Tibial artery (tissue), 4 donors: ENCODE data around the gene FAM9C.
A peak's percentile ranks its signal among the peaks of the same experiment; 100 is the strongest.
"Not testable (repeated sequence)": the region's sequence is repeated elsewhere in the genome, so short reads cannot be mapped to it uniquely, and the experiment has no call there.

ENCODE experiments used
- DNase-seq, 2 donors: peaks; one replicate each; pipeline ENCODE4 v3.0.0-alpha.2; 2019
- H3K27ac ChIP-seq, 2 donors: fragments of 200-600 bp; sonication (generic) in 1 of 2; 1 replicate in 1 of 2; 2 replicates in 1 of 2; pipeline ENCODE4 v1.5.1; 2018 to 2019; ENCODE audit warnings: mild to moderate bottlenecking in 1 of 2
- H3K27me3 ChIP-seq, 2 donors: fragments of 200-600 bp; sonication (generic) in 1 of 2; one replicate each; pipeline versions ENCODE4 v1.5.1 to v1.6.0; 2016 to 2019
- H3K36me3 ChIP-seq, 3 donors: fragments of 200-600 bp; sonication (generic) in 2 of 3; one replicate each; pipeline ENCODE4 v1.5.1; 2016 to 2019; ENCODE audit warnings: mild to moderate bottlenecking in 2 of 3
- H3K4me1 ChIP-seq, 4 donors: fragments of 200-600 bp; sonication (generic) in 2 of 4; 1 replicate in 3 of 4; 2 replicates in 1 of 4; pipeline ENCODE4 v1.5.1; 2016 to 2019
- H3K4me3 ChIP-seq, 2 donors: fragments of 200-600 bp; sonication (generic) in 1 of 2; 1 replicate in 1 of 2; 2 replicates in 1 of 2; pipeline ENCODE4 v1.5.1; 2018 to 2019; ENCODE audit warnings: mild to moderate bottlenecking in 2 of 2
- H3K9me3 ChIP-seq, 3 donors: fragments of 200-600 bp; sonication (generic) in 1 of 3; one replicate each; pipeline ENCODE4 v1.5.1; 2016 to 2019
- intact Hi-C: fragments of 100-400 bp; cut with DNase I; formaldehyde crosslinking; loops from one replicate; pipeline ENCODE4 v1.15.0; 2023; ENCODE audit warnings: low total_unique reads
- TF ChIP-seq, protein P1 (sequence below), 2 experiments: fragments of 200-600 bp in 1 of 2; fragments of 450-650 bp in 1 of 2; IDR thresholded peaks; one replicate each; pipeline ENCODE4 v1.5.1; 2017 to 2019; ENCODE audit warnings: antibody characterized with exemption in 2 of 2, mild to moderate bottlenecking in 1 of 2, moderate library complexity in 1 of 2

FAM9C gene

DNA sequence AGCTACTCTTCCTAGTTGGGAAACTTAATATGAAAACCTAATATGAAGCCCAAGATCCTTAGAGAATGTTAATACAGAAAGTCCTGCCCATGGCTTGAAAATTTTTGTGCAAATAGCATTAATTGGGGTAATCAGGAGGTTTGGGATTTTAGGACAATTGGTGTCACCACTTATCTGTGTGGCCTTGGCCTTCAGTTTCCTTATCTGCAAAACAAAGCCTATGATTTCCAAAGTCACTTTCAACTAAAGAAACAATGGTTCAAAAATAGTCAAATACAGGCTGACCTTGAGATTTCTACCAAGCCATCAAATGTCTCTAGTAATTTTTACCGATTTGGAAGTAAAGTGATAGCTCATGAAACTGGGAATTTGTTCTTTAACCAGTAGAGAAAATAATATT lies 40.2 kb upstream of the FAM9C start:
- no peak for DNase-seq

DNA sequence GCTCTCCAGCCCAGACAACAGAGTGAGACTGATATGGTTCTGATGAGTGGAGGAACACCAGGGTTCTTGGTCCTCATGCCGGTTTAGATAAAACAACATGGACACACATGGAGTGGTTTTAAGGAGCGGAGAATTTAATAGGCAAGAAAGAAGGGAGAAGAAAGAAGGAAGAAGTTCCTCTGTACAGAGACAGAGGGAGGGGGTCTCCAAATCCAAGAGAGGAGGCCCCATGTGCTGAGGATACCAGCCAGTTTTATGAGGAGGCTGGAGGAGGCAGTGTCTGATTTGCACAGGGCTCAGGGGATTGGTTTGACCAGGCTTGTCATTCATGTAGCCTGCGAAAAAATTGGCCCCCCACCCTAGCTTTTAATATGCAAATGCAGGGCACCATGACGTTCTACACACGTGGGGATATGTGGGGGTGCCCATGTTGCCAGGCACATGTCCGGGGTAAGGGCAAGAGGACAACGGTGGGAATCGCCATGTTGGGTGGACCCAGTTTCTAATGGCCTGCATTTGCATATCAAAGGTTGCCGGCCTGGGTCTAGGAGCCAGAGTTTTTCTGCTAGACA lies 39.4 kb upstream of the FAM9C start:
- intact Hi-C loops, DNase-seq, H3K36me3 ChIP-seq, H3K9me3 ChIP-seq, H3K27me3 ChIP-seq, H3K27ac ChIP-seq, H3K4me3 ChIP-seq: not testable (repeated sequence)
- peaks cover 0 to 15% (median 2%) of the 10 kb centered on the region in 4 donors for H3K4me1 ChIP-seq

More for the DNA sequence above, 40.2 kb upstream of the FAM9C start:
- Histone ChIP-seq H3K9me3 (no peaks in the 10 kb centered on the region), H3K4me3 (no peak overlapping the region), H3K4me1 (peaks cover 0 to 12% (median 2%) of the 10 kb centered on the region in 4 donors), H3K36me3 (no peaks in the 10 kb centered on the region), H3K27ac (no peak overlapping the region), H3K27me3 (no peaks in the 10 kb centered on the region)
- TF ChIP-seq, protein P1, sequence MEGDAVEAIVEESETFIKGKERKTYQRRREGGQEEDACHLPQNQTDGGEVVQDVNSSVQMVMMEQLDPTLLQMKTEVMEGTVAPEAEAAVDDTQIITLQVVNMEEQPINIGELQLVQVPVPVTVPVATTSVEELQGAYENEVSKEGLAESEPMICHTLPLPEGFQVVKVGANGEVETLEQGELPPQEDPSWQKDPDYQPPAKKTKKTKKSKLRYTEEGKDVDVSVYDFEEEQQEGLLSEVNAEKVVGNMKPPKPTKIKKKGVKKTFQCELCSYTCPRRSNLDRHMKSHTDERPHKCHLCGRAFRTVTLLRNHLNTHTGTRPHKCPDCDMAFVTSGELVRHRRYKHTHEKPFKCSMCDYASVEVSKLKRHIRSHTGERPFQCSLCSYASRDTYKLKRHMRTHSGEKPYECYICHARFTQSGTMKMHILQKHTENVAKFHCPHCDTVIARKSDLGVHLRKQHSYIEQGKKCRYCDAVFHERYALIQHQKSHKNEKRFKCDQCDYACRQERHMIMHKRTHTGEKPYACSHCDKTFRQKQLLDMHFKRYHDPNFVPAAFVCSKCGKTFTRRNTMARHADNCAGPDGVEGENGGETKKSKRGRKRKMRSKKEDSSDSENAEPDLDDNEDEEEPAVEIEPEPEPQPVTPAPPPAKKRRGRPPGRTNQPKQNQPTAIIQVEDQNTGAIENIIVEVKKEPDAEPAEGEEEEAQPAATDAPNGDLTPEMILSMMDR (IDR thresholded peaks at IDR 0.05), result no peak
- intact Hi-C loops, result no loop called here

DNA sequence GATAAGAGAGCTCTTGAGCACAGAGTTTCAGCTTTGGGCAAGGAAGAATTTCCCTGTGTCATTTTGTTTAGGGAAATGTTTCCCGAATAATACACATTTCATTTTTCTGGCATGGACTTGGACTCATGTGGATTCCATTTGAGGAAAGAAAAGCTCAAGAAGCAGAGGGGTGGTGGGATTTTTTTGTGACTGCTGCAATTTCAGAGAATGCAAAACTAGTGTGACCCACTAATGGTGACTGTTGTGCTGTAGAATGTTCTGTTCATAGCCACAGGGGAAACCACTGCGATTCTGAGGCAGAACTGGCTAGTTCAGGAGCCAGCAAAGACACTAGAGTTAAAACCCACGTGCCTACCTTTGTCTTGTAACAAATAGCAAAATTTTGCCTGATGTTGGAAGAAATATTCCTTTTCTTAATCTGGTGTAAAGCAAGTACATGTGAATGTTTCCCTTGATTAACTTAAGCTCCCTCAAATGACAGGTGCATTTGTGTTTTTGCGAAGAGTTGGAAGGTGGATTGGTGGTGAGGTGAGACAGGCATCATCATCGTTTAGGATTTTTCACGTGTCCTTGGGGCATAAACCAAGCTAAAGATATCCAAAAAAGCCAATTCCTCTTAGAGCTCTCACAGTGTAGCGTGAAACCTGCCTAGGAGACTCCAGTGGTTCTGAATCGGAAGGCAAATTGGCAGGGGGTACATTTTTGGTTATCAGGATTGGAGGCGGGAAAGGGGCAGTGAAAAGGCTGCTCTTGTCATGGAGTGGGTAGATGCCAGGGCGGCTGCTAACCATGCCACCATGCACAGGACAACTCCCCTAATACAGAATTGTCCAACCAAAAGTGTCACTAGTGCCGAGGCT lies 38.0 kb upstream of the FAM9C start:
- no peak for DNase-seq
- Histone ChIP-seq H3K4me1 (peaks cover 0 to 29% (median 7%) of the 10 kb centered on the region in 4 donors), H3K36me3 (no peaks in the 10 kb centered on the region), H3K9me3 (no peaks in the 10 kb centered on the region), H3K27me3 (no peaks in the 10 kb centered on the region), H3K27ac (peak overlapping the region; percentile 28 to 54), H3K4me3 (no peak overlapping the region)
- intact Hi-C loops, result no loop called here
- TF ChIP-seq, protein P1 (IDR thresholded peaks at IDR 0.05), result no peak

DNA sequence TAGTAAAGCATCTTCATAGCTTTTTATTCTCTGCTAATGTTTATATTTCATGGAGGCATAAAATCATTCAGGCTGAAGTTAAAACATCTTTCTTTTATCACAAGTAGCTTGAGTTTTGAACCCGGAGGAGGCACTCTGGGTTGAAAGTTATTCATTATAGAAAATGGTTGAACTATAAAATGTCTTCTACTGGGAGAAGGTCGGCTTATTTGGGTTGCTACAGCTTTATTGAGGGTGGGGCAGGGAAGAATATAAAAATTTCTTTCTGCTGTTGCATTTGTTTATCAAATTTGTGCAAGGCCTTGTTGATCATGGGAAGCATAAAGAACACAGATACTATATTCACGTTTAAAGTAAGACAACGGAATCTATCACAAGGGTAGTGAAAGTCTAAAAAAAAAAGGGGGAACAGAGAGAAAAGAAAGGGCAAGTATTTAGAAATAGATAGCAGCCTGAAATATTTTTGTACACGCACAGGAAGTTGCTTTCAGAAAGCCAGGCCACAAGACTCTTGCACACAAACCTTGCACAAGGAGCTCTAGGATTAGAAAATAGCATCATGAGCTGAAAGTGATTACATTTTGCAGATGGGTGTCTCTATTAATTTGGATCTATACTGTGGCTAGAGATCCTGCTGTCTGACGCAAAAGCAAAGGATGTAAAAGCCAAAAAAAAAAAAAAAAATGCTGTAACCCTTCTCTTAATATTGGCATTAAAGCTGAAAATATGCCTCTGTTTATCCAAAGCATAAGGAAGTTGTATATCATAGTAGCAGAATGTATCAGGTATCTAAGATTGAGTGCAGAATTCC lies 37.2 kb upstream of the FAM9C start:
- TF ChIP-seq, protein P1 (IDR thresholded peaks at IDR 0.05), result no peak
- H3K9me3 ChIP-seq, result no peaks in the 10 kb centered on the region
- peak overlapping the region; percentile 44 to 54 for H3K27ac ChIP-seq
- intact Hi-C loops, result no loop called here
- H3K27me3 ChIP-seq, result no peaks in the 10 kb centered on the region
- H3K4me1 ChIP-seq, result peaks cover 0 to 36% (median 7%) of the 10 kb centered on the region in 4 donors
- no peak overlapping the region for H3K4me3 ChIP-seq
- H3K36me3 ChIP-seq, result no peaks in the 10 kb centered on the region
- DNase-seq, result no peak

DNA sequence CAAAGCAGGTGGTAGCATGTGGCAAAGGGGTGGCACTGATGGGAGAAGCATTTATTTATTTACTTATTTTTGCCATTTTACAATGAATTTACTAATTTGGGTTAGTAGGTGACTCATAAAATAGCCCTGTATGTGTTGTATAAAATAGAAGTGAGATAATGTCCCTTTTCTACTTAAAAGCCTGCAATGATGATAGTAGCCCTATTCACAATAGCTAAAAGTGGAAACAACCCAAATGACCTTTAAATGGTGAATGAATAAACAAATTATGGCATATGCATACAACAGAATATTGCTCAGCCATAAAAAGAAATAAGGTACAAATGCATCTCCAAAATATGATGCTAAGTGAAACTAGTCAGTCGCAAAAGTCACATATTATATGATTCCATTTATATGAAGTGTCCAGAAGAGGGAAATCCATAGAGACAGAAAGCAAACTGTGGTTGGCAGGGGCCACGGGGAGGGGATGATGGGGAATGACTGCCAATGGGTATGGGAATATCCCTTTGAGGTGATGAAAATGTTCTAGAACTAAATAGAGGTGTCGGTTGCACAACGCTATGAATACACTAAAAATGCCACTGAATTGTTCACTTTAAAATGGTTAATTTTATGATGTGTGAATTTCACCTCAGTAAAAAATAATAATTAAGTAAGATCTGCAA lies 35.8 kb upstream of the FAM9C start:
- no peaks in the 10 kb centered on the region for H3K27me3 ChIP-seq
- intact Hi-C loops, result no loop called here
- H3K9me3 ChIP-seq, result no peaks in the 10 kb centered on the region
- no peaks in the 10 kb centered on the region for H3K36me3 ChIP-seq
- peak overlapping the region in 1 of 2 donors; percentile 83 for H3K27ac ChIP-seq
- no peak overlapping the region for H3K4me3 ChIP-seq
- H3K4me1 ChIP-seq, result peaks cover 0 to 36% (median 7%) of the 10 kb centered on the region in 4 donors
- TF ChIP-seq, protein P1 (IDR thresholded peaks at IDR 0.05), result no peak
- no peak for DNase-seq
